H7 (cell line): ENCODE results near the gene SNRPA. TPM values are rescaled to one million over a fixed set of nuclear protein-coding genes. Genes with fewer than 3 reads are reported as not detected.
"Not testable (repeated sequence)": the region's sequence is repeated elsewhere in the genome, so short reads cannot be mapped to it uniquely, and the experiment has no call there.

Experiments
- DNase-seq: peaks from one replicate; pipeline ENCODE4 v3.0.0; 2012
- H3K27me3 ChIP-seq: 2 replicates; pipeline ENCODE4 v1.6.0; 2011; ENCODE audit warnings: mild to moderate bottlenecking, low read length; ENCODE audit not compliant: control insufficient read depth, insufficient read depth
- H3K36me3 ChIP-seq: replicated peaks from 2 replicates; pipeline ENCODE4 v1.5.1; 2011; ENCODE audit warnings: low read length; ENCODE audit not compliant: control insufficient read depth, insufficient read depth
- H3K4me3 ChIP-seq: 2 replicates; pipeline ENCODE4 v1.5.1; 2011; ENCODE audit warnings: low read depth, mild to moderate bottlenecking, control low read depth, low read length, moderate library complexity; ENCODE audit not compliant: insufficient read depth
- total RNA-seq: library from RNA; depleted of rRNA; stranded (reverse); fragments of >200 nt; shearing (Covaris generic); gene quantifications from 2 replicates; pipeline ENCODE4 v1.2.3, GENCODE V29; 2014

Gene SNRPA
- total RNA-seq, 1 experiment from 2014 or later: 502 TPM

DNA sequence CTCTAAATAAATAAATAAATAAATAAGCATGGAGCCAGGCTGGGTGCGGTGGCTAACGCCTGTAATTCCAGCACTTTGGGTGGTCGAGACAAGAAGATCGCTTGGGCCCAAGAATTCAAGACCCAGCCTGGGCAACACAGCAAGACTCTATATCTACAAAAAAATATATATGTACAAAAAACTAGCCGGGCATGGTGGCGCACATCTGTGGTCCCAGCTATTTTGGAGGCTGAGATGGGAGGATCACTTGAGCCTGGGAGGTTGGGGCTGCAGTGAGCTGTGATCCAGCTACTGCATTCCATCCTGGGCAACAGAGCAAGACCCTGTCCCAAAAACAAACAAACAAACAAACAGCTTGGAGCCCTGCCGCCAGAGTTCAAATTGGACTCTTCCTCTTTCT, 3.5 kb upstream of the SNRPA start:
- no peaks in the 10 kb centered on the region for H3K27me3 ChIP-seq
- DNase-seq: no peak

DNA sequence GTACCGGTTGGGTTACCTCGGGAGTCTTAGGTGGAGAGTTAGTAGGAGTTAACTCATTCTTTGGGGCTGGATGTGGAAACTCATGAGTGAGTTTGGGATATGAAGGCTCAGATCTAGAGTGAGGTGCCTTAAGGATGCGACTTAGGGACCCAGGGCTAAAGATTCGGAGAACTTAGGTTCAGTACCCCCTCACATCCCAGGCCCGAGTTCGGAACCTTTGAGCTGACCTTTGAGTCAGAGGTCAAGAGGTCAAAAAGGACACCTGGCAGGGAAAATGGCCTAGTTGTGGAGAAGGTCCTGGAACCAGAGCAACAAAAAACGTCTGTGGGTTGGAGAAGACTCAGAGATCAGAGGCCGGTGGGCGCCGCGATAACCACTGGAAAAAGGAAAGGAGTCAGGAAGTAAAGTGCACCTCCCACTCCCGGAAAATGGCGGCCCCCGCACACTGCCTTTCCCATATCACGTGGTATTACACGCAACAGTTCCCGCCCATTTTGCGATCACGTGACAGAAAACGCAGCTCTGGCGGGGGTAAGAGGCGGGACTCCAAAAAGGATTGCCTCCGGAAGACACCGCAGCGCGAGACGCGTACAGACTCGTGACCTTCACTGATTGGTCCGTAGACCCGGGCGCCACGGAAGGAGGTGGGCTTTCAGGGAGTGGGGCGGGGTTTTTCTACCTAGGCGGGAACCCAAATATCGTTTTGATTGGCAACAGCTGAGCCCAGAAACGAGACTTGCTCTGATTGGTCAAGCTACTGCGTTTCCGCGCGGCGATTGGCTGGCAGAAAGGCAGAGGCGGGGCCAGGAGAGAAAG, 737 bp upstream of the SNRPA start, which contains the start of gene ACTMAP:
Gene ACTMAP, minus strand, starts transcription at position 420 of the 816 bp plus-strand sequence. CDS start 674 bp downstream, outside the sequence.
- peak; percentile 98 for DNase-seq
- Histone ChIP-seq H3K4me3 (peak within 1 kb of the TSS; percentile 70), H3K27me3 (no peaks in the 10 kb centered on the region), H3K36me3 (peaks cover 8% of the 10 kb centered on the region)

More for the DNA sequence above, 3.5 kb upstream of the SNRPA start:
- Histone ChIP-seq H3K36me3 (peaks cover 1% of the 10 kb centered on the region), H3K4me3 (no peak overlapping the region)

GRCh38 chr19:40752257-40752781, 1.3 kb downstream of the SNRPA start:
- Histone ChIP-seq H3K27me3 (no peaks in the 10 kb centered on the region), H3K4me3 (peak overlapping the region; percentile 70), H3K36me3 (peaks cover 27% of the 10 kb centered on the region)
- DNase-seq: no peak

DNA sequence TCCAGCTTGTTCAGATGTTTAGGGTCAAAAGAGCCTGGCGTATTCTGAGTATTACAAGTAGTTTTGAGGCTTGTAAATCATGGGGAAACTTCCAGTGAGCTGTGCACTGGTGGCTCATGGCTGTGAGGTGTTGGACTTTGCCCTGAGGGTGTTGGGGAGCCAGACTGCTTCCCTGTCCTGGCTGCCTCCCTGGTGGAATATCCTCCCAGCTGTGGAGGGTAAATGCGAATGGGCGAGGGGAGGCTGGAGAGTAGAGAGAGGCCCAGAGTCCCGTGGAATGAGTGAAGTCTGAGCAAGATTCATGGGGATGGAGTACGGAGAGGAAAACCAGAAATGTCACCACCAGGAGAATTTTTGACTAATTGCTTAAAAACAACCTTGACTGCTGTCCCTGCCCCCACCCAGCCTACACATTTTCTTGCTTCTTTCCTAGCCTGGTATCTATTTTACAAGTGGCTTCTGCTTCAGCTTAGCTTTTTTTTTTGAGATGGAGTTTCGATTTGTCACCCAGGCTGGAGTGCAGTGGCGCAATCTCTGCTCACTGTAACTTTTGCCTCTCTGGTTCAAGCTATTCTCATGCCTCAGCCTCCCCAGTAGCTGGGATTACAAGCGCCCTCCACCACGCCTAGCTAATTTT, 3.7 kb downstream of the SNRPA start:
- Histone ChIP-seq H3K27me3 (no peaks in the 10 kb centered on the region), H3K36me3 (peaks cover 41% of the 10 kb centered on the region), H3K4me3 (no peak overlapping the region)
- no peak for DNase-seq

GRCh38 chr19:40755248-40755624, 4.2 kb downstream of the SNRPA start:
- Histone ChIP-seq H3K27me3 (no peaks in the 10 kb centered on the region), H3K4me3 (no peak overlapping the region), H3K36me3 (peaks cover 45% of the 10 kb centered on the region)
- DNase-seq: no peak

GRCh38 chr19:40755791-40756190, 4.8 kb downstream of the SNRPA start:
- DNase-seq: no peak
- H3K27me3 ChIP-seq: no peaks in the 10 kb centered on the region
- H3K4me3 ChIP-seq: no peak overlapping the region
- peaks cover 50% of the 10 kb centered on the region for H3K36me3 ChIP-seq

DNA sequence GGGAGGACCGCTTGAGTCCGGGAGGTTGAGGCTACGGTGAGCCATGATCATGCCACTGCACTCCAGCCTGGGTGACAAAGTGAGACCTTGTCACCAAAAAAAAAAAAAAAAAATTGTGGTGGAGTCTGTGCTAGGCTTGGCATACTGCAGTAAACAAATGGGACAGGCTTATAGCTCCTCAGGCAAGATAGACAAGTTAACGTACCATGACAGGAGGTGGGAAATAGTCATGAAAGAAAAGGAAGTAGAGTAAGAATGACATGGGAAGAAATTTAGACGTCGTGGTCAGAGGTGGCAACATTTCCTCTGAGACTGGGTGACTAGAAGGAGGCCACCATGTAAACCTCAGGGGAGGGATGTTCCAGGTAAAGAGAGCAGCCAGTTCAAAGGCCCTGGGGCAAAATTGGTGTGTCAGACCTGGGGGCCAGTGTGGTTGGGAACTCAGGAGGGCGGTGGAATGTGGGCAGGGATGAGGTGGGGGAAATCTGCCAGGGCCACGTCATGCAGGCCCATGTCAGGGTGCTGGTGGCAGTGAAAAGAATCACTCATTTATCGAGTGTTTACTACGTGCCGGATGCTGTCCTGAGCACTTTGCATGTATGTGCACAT, 5.6 kb downstream of the SNRPA start:
- Histone ChIP-seq H3K27me3 (no peaks in the 10 kb centered on the region), H3K36me3 (peaks cover 55% of the 10 kb centered on the region), H3K4me3 (no peak overlapping the region)
- DNase-seq: no peak

GRCh38 chr19:40758491-40758890, 7.5 kb downstream of the SNRPA start:
- Histone ChIP-seq H3K36me3 (peaks cover 71% of the 10 kb centered on the region), H3K4me3 (no peak overlapping the region), H3K27me3 (no peaks in the 10 kb centered on the region)
- DNase-seq: no peak

DNA sequence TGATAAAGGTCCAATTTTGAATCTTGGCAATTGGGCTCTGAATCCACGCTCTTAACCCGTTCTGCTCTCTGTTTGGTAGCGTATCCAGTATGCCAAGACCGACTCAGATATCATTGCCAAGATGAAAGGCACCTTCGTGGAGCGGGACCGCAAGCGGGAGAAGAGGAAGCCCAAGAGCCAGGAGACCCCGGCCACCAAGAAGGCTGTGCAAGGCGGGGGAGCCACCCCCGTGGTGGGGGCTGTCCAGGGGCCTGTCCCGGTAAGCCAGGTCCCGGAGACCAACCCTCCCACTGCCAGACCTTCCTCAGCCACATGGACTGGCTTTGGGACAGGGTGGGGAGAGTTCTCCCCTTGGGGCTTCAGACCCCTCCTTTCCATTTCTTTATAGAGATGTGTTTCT, 8.3 kb downstream of the SNRPA start:
- DNase-seq: no peak
- Histone ChIP-seq H3K27me3 (no peaks in the 10 kb centered on the region), H3K36me3 (peaks cover 77% of the 10 kb centered on the region), H3K4me3 (no peak overlapping the region)

DNA sequence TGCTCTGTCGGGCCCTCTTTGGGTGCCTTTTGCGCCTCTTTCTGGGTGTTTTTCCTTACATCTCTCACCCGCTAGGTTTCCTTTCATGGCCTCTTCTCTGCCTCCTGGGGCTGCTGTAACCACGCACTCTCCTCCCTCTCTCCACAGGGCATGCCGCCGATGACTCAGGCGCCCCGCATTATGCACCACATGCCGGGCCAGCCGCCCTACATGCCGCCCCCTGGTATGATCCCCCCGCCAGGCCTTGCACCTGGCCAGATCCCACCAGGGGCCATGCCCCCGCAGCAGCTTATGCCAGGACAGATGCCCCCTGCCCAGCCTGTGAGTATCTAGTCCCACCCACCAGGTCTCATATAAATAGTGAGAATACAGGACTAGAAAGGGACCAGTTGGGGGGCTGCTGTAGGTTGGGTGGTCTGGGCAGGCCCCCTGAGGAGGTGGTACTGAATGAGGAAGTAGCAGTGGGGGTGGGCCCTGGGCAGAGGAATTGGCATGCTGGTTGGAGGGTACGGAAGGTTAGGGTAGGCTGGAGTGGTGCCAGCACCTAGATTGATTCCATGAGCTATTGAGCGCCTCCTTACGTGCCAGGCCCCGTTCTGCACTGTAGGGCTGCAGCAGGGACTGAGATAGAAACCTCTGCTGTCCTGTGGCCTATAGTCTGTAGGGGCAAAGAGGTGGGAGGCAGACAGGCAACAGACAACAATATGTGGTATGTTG, 11.9 kb downstream of the SNRPA start:
- Histone ChIP-seq H3K36me3 (peaks cover 60% of the 10 kb centered on the region), H3K27me3 (no peaks in the 10 kb centered on the region), H3K4me3 (no peak overlapping the region)
- no peak for DNase-seq

DNA sequence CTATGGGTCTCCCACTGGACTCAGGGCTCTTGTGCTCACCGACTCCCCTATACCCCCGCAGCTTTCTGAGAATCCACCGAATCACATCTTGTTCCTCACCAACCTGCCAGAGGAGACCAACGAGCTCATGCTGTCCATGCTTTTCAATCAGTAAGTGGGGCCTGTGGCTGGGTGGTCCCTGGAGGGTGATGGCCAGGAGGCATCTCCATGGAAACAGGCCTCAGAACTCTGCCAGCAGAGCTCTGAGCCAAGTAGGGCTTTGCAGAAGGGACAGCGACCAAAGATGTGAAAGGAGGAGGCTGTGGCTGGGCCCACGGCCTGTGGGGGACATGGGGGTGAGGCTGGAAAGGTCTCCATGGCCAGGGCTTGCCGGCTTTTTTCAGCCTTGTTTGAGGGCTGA, 12.5 kb downstream of the SNRPA start:
- no peaks in the 10 kb centered on the region for H3K27me3 ChIP-seq
- H3K36me3 ChIP-seq: peaks cover 56% of the 10 kb centered on the region
- no peak for DNase-seq
- no peak overlapping the region for H3K4me3 ChIP-seq

GRCh38 chr19:40763963-40764362, 13.0 kb downstream of the SNRPA start:
- peaks cover 56% of the 10 kb centered on the region for H3K36me3 ChIP-seq
- H3K4me3 ChIP-seq: no peak overlapping the region
- DNase-seq: no peak
- H3K27me3 ChIP-seq: no peaks in the 10 kb centered on the region

DNA sequence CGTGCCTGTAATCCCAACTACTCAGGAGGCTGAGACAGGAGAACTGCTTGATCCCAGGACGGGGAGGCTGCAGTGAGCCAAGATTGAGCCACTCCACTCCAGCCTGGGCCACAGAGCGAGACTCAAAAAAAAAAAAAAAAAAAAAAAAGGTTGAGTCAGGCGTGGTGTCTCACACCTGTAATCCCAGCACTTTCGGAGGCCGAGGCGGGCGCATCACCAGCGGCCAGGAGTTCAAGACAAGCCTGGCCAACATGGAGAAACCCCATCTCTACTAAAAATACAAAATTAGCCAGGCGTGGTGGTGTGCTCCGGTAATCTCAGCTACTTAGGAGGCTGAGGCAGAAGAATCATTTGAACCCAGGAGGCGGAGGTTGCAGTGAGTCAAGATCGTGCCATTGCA, 15.4 kb downstream of the SNRPA start:
- peaks cover 36% of the 10 kb centered on the region for H3K36me3 ChIP-seq
- not testable (repeated sequence) for H3K4me3 ChIP-seq, DNase-seq, H3K27me3 ChIP-seq

GRCh38 chr19:40768869-40769268, 17.9 kb downstream of the SNRPA start:
- Histone ChIP-seq H3K36me3 (peaks cover 15% of the 10 kb centered on the region), H3K27me3 (no peaks in the 10 kb centered on the region), H3K4me3 (no peak overlapping the region)
- DNase-seq: no peak
